H1 (cell line): ENCODE data around the gene CFAP100. TPM values are rescaled to one million over a fixed set of nuclear protein-coding genes. Genes with fewer than 3 reads are reported as not detected.

Source experiments
- CBX8 ChIP-seq: fragments of 300-800, 300-1000 bp; sonication (generic); IDR thresholded peaks from 2 replicates; pipeline ENCODE4 v1.7.1; 2016; ENCODE audit warnings: low read depth, low read length, borderline replicate concordance
- HDAC6 ChIP-seq: IDR thresholded peaks from one replicate; pipeline ENCODE4 v1.7.1; 2012; ENCODE audit warnings: low read depth, mild to moderate bottlenecking, inconsistent platforms, low read length, moderate library complexity
- NANOG ChIP-seq: IDR thresholded peaks from 2 replicates; pipeline ENCODE4 v1.6.1; 2011; ENCODE audit warnings: low read length, low read depth, mild to moderate bottlenecking, inconsistent platforms; ENCODE audit not compliant: insufficient read depth, poor library complexity, severe bottlenecking
- POLR2AphosphoS5 ChIP-seq: IDR thresholded peaks from 2 replicates; pipeline ENCODE4 v1.6.1; 2011; ENCODE audit warnings: low read depth, low read length
- polyA plus RNA-seq, 7 experiments: library from polyadenylated mRNA; depleted of rRNA in 3 of 7; stranded (reverse) in 5 of 7; unstranded in 2 of 7; fragments of >200 nt in 5 of 7; fragments of 200-250 nt in 2 of 7; gene quantifications; 1 replicate in 5 of 7; 2 replicates in 1 of 7; 4 replicates in 1 of 7; pipeline versions ENCODE4 v1.2.1 to v1.2.3, GENCODE V29; 2011 to 2013; ENCODE audit warnings: missing spikeins in 2 of 7, mixed read lengths in 2 of 7
- total RNA-seq: library from RNA; stranded (reverse); fragmentation: NEBNext Ultra II Directional; extraction: Animal tissue kit (Norgen Biotek cat#: 25700); gene quantifications from 2 replicates; pipeline ENCODE4 v1.2.1, GENCODE V29; 2021
- TF ChIP-seq, protein P1 (sequence below): IDR thresholded peaks from 2 replicates; pipeline ENCODE4 v1.6.1; 2012; ENCODE audit warnings: inconsistent platforms

The CFAP100 gene
- total and polyA plus RNA-seq, 2 of the 8 experiments (the other 6 are each of a cell fraction or from before 2014, with no cell fraction given), result 0.17 TPM; not detected in 1

DNA sequence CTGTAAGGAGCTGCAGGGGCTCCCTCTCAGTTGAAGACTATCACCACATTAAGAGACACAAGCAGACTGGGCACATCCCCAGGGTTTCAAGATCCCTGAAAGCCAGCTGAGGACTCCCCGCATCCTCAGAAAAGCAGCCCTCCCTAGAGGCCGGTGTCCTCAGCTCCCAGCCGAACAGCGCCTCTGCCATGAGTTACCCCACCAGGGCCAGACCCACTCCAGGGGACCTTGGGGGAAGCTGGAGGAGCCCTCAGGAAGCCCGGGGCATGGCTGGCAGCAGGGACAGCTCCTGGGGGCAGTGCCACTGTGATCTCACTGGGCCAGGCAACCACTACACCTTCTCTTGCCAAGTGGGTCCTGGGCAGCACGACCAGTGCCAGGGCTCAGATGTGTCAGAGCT is 45.6 kb upstream of the CFAP100 start (continued):
- TF ChIP-seq POLR2AphosphoS5, result no peak
- TF ChIP-seq, protein P1, sequence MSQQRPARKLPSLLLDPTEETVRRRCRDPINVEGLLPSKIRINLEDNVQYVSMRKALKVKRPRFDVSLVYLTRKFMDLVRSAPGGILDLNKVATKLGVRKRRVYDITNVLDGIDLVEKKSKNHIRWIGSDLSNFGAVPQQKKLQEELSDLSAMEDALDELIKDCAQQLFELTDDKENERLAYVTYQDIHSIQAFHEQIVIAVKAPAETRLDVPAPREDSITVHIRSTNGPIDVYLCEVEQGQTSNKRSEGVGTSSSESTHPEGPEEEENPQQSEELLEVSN, result no peak
- no peak for TF ChIP-seq CBX8
- no peak for TF ChIP-seq HDAC6
- no peak for TF ChIP-seq NANOG
